ENCODE results near the gene ANKS1B. TPM values are rescaled to one million over a fixed set of nuclear protein-coding genes. Genes with fewer than 3 reads are reported as not detected.

Gene ANKS1B
- total RNA-seq, 4 donors from 2014 or later = 14.0 to 38.4 (median 28.6) TPM

- no peaks in the 10 kb centered on the region for H3K36me3 ChIP-seq
- 48 to 61% methylated on average over 1 of the region's 1 CpG for WGBS, 2 donors
- no peak for DNase-seq (ENCODE audit: low spot score in 2 of 2)
- peaks cover 0 to 12% (median 0%) of the 10 kb centered on the region in 4 donors for H3K4me1 ChIP-seq
- no peaks in the 10 kb centered on the region for H3K27me3 ChIP-seq
- H3K4me3 ChIP-seq = no peak overlapping the region
- peak overlapping the region in 2 of 4 donors; percentile 23 to 54 for H3K27ac ChIP-seq
- TF ChIP-seq POLR2A (IDR thresholded peaks at IDR 0.05) = no peak
- no peak for TF ChIP-seq CTCF (IDR thresholded peaks at IDR 0.05)
- TF ChIP-seq EP300 (IDR thresholded peaks at IDR 0.05) = no peak
- no peaks in the 10 kb centered on the region for H3K9me3 ChIP-seq
These were observed 74.4 kb downstream of the ANKS1B start for GRCh38 chr12:99910342-99910741.

- WGBS, 2 donors = 63 to 74% methylated on average over 4 of the region's 4 CpGs
- no peak for DNase-seq (ENCODE audit: low spot score in 2 of 2)
- H3K27ac ChIP-seq = no peak overlapping the region
These were observed 77.8 kb downstream of the ANKS1B start for GRCh38 chr12:99906786-99907579.

GRCh38 chr12:99901181-99901580, 83.6 kb downstream of the ANKS1B start:
- Histone ChIP-seq H3K4me3 (no peak overlapping the region), H3K36me3 (no peaks in the 10 kb centered on the region), H3K27me3 (no peaks in the 10 kb centered on the region), H3K4me1 (no peaks in the 10 kb centered on the region), H3K27ac (no peak overlapping the region), H3K9me3 (no peaks in the 10 kb centered on the region)
- 53 to 71% methylated on average over 2 of the region's 2 CpGs for WGBS, 2 donors
- no peak for DNase-seq (ENCODE audit: low spot score in 2 of 2)
- TF ChIP-seq EP300 (IDR thresholded peaks at IDR 0.05) (no peak), POLR2A (IDR thresholded peaks at IDR 0.05) (no peak), CTCF (IDR thresholded peaks at IDR 0.05) (no peak)

More at GRCh38 chr12:99906786-99907579, 77.8 kb downstream of the ANKS1B start:
- Histone ChIP-seq H3K36me3 (no peaks in the 10 kb centered on the region), H3K27me3 (no peaks in the 10 kb centered on the region), H3K4me3 (no peak overlapping the region), H3K4me1 (peaks cover 0 to 12% (median 0%) of the 10 kb centered on the region in 4 donors), H3K9me3 (no peaks in the 10 kb centered on the region)
- TF ChIP-seq POLR2A (IDR thresholded peaks at IDR 0.05) (no peak), EP300 (IDR thresholded peaks at IDR 0.05) (no peak)

GRCh38 chr12:99898645-99899044, 86.1 kb downstream of the ANKS1B start:
- no peak for TF ChIP-seq POLR2A (IDR thresholded peaks at IDR 0.05)
- TF ChIP-seq CTCF (IDR thresholded peaks at IDR 0.05) = no peak
- no peak for TF ChIP-seq EP300 (IDR thresholded peaks at IDR 0.05)
- H3K36me3 ChIP-seq = no peaks in the 10 kb centered on the region
- no peaks in the 10 kb centered on the region for H3K27me3 ChIP-seq
- H3K4me1 ChIP-seq = no peaks in the 10 kb centered on the region
- 94 to 95% methylated on average over 5 of the region's 5 CpGs for WGBS, 2 donors
- H3K27ac ChIP-seq = no peak overlapping the region
- H3K9me3 ChIP-seq = no peaks in the 10 kb centered on the region
- no peak overlapping the region for H3K4me3 ChIP-seq
- no peak for DNase-seq (ENCODE audit: low spot score in 2 of 2)

GRCh38 chr12:99879439-99879838, 105.3 kb downstream of the ANKS1B start:
- no peak for DNase-seq (ENCODE audit: low spot score in 2 of 2)
- TF ChIP-seq EP300 (IDR thresholded peaks at IDR 0.05) (no peak), POLR2A (IDR thresholded peaks at IDR 0.05) (no peak)
- no peaks in the 10 kb centered on the region for H3K27me3 ChIP-seq

GRCh38 chr12:99875081-99875480, 109.7 kb downstream of the ANKS1B start:
- no peak overlapping the region for H3K4me3 ChIP-seq
- H3K27me3 ChIP-seq = no peaks in the 10 kb centered on the region
- H3K27ac ChIP-seq = no peak overlapping the region
- no peaks in the 10 kb centered on the region for H3K4me1 ChIP-seq
- no peaks in the 10 kb centered on the region for H3K9me3 ChIP-seq
- no peaks in the 10 kb centered on the region for H3K36me3 ChIP-seq
- no peak for DNase-seq (ENCODE audit: low spot score in 2 of 2)
- TF ChIP-seq CTCF (IDR thresholded peaks at IDR 0.05) = no peak
- no peak for TF ChIP-seq POLR2A (IDR thresholded peaks at IDR 0.05)
- no peak for TF ChIP-seq EP300 (IDR thresholded peaks at IDR 0.05)

More at GRCh38 chr12:99879439-99879838, 105.3 kb downstream of the ANKS1B start:
- Histone ChIP-seq H3K36me3 (no peaks in the 10 kb centered on the region), H3K9me3 (no peaks in the 10 kb centered on the region), H3K4me1 (no peaks in the 10 kb centered on the region), H3K4me3 (no peak overlapping the region), H3K27ac (no peak overlapping the region)
